Measurements from ENCODE around the gene CCK.

Gene CCK

GRCh38 chr3:42267878-42268277 is 1.9 kb upstream of the CCK start:
- no peak for TF ChIP-seq CTCF (IDR thresholded peaks at IDR 0.05)

GRCh38 chr3:42265059-42265991 is 660 bp downstream of the CCK start:
- TF ChIP-seq CTCF (IDR thresholded peaks at IDR 0.05) = no peak

GRCh38 chr3:42264399-42265058 is 1.5 kb downstream of the CCK start:
- no peak for TF ChIP-seq CTCF (IDR thresholded peaks at IDR 0.05)

GRCh38 chr3:42263354-42264346 is 2.3 kb downstream of the CCK start:
- no peak for TF ChIP-seq CTCF (IDR thresholded peaks at IDR 0.05)

GRCh38 chr3:42262525-42262924 is 3.5 kb downstream of the CCK start:
- no peak for TF ChIP-seq CTCF (IDR thresholded peaks at IDR 0.05)

GRCh38 chr3:42257007-42257406 is 9.0 kb downstream of the CCK start:
- no peak for TF ChIP-seq CTCF (IDR thresholded peaks at IDR 0.05)
